ENCODE results near the gene DEF6.

DNA sequence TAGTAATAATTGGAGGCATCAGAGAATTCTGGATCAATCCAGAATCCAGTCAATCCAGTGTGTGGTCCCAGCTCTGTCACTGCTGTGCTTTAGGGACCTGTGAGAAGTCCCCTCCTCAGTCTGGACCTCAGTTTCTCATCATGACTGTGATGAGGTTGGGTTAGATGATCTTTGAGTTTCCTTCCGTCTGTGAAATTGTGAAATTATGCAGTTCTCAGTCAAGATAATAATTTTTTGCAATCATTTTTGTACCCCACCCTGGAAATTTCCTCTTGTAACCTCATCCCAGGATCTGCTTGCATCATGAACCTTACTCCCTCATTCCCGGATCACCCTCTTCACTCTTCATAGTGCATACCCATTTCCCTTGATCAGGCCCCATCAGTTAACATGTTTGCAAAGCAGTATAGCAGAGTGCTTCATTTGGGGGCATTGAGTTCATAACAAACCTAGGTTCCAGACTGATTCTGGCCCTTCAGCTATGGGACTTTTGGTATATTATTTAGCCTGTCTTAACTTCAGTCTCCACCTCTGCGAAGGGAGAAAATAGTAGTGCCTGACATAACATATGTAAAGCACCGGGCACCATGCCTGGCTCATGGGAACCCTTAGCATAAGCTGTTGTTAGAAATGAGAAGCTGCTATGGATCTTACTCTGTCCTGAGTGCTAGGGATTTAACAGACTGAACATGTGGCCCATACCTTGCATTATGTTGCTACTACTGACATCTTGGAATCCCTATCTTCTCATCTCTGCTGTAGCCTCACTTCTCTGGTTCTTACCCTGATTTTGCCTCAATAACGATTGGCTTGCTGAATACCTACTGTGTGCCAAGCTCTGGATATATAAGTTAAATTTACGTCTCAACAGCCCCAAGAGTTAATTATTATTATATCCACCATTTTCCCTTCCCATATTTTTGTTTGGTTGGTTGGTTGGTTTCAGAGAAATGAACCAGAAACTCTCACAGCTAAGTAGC, 36.7 kb upstream of the DEF6 start:
- TF ChIP-seq, protein P1, sequence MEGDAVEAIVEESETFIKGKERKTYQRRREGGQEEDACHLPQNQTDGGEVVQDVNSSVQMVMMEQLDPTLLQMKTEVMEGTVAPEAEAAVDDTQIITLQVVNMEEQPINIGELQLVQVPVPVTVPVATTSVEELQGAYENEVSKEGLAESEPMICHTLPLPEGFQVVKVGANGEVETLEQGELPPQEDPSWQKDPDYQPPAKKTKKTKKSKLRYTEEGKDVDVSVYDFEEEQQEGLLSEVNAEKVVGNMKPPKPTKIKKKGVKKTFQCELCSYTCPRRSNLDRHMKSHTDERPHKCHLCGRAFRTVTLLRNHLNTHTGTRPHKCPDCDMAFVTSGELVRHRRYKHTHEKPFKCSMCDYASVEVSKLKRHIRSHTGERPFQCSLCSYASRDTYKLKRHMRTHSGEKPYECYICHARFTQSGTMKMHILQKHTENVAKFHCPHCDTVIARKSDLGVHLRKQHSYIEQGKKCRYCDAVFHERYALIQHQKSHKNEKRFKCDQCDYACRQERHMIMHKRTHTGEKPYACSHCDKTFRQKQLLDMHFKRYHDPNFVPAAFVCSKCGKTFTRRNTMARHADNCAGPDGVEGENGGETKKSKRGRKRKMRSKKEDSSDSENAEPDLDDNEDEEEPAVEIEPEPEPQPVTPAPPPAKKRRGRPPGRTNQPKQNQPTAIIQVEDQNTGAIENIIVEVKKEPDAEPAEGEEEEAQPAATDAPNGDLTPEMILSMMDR (IDR thresholded peaks at IDR 0.05), result no peak
- TF ChIP-seq POLR2A (IDR thresholded peaks at IDR 0.05), result no peak

All from uterus (tissue), 2 donors.